Natural killer cell (primary cell): ENCODE results near the gene CNTF. TPM values are rescaled to one million over a fixed set of nuclear protein-coding genes. Genes with fewer than 3 reads are reported as not detected.

Experiments used
- ATAC-seq, 3 donors: fragments of 150-1000 bp in 2 of 3; fragments of 200-7000 bp in 1 of 3; cut with Tn5 transposase; 1 replicate in 1 of 3; 2 replicates in 2 of 3; pipeline ENCODE4 v1.10.0; 2021; ENCODE audit warnings: mild to moderate bottlenecking in 2 of 3, moderate library complexity in 2 of 3
- DNase-seq, 2 donors: peaks; one replicate each; pipeline versions ENCODE4 v3.0.0 to v3.0.0-alpha.2; 2013 to 2021; ENCODE audit warnings: mixed read lengths in 1 of 2
- H3K27ac ChIP-seq: one replicate; pipeline ENCODE4 v1.5.1; 2013; ENCODE audit warnings: mild to moderate bottlenecking, low read length
- H3K27me3 ChIP-seq: one replicate; pipeline ENCODE4 v1.6.1; 2013; ENCODE audit warnings: low read length; ENCODE audit not compliant: control insufficient read depth, insufficient read depth
- H3K36me3 ChIP-seq: one replicate; pipeline ENCODE4 v1.6.1; 2013; ENCODE audit warnings: low read length; ENCODE audit not compliant: control insufficient read depth, insufficient read depth
- H3K4me1 ChIP-seq: one replicate; pipeline ENCODE4 v1.6.1; 2013; ENCODE audit warnings: low read length; ENCODE audit not compliant: control insufficient read depth, insufficient read depth
- H3K4me3 ChIP-seq: one replicate; pipeline ENCODE4 v1.5.1; 2013; ENCODE audit warnings: low read length
- H3K9me3 ChIP-seq: one replicate; pipeline ENCODE4 v1.6.1; 2013; ENCODE audit warnings: low read length; ENCODE audit not compliant: control insufficient read depth, insufficient read depth
- H3K27ac Mint-ChIP-seq, 2 donors: one replicate each; pipeline ENCODE4 v1.8.0; 2022; ENCODE audit warnings: mild to moderate bottlenecking in 2 of 2, mixed read lengths in 2 of 2, moderate library complexity in 1 of 2
- H3K27me3 Mint-ChIP-seq, 2 donors: one replicate each; pipeline ENCODE4 v1.8.0; 2022; ENCODE audit warnings: low read depth in 2 of 2, mixed read lengths in 2 of 2
- H3K36me3 Mint-ChIP-seq: one replicate; pipeline ENCODE4 v1.8.0; 2022; ENCODE audit warnings: mixed read lengths
- H3K4me1 Mint-ChIP-seq, 2 donors: one replicate each; pipeline ENCODE4 v1.8.0; 2022; ENCODE audit warnings: mixed read lengths in 2 of 2
- H3K4me3 Mint-ChIP-seq: one replicate; pipeline ENCODE4 v1.8.0; 2022; ENCODE audit warnings: mild to moderate bottlenecking, moderate library complexity, mixed read lengths
- H3K9me3 Mint-ChIP-seq, 2 donors: one replicate each; pipeline ENCODE4 v1.8.0; 2022; ENCODE audit warnings: mixed read lengths in 2 of 2
- whole genome bisulfite sequencing: methylation state at CpG from one replicate; pipeline ENCODE4 v1.1.7; 2013; ENCODE audit warnings: missing lambda C conversion rate; ENCODE audit not compliant: insufficient coverage; 5-methylcytosine and 5-hydroxymethylcytosine counted together
- intact Hi-C: fragments of 100-400 bp; cut with micrococcal nuclease; formaldehyde crosslinking; loops from one replicate; pipeline ENCODE4 v1.14.2; 2022
- total RNA-seq, 4 donors: library from RNA; stranded (reverse); fragments of 120-200 nt in 1 of 4; gene quantifications; one replicate each; pipeline versions ENCODE4 v1.2.3 to v1.2.4, GENCODE V29; 2013 to 2022
- TF ChIP-seq, protein P1 (sequence below): fragments of 200-600 bp; IDR thresholded peaks from one replicate; pipeline ENCODE4 v1.8.0; 2022; ENCODE audit warnings: antibody characterized with exemption

The CNTF gene
- total RNA-seq, 3 donors from 2014 or later (not counting 1 experiment from before 2014, with no cell fraction given) = 3.6 to 5.5 (median 4.9) TPM

DNA sequence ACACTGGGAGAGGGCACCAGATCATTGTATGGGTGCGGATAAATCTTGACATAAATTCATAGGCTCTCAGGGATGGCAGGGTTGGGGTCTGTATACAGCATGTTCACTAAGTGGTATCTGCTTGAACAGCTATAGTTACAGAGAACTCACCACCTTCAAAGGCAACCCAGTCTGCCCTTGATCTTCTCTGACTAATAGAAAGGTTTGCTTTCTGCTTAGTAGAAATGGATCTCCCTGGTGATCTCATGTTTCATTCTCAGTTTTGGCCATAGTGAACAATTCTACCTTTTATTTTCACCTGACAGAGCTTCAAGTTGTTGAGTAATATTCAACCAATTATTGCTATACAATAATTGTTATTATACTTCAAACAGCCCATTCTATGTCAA is 32.4 kb downstream of the CNTF start:
- H3K4me3 ChIP-seq = no peak overlapping the region
- H3K4me1 ChIP-seq = no peaks in the 10 kb centered on the region
- TF ChIP-seq, protein P1, sequence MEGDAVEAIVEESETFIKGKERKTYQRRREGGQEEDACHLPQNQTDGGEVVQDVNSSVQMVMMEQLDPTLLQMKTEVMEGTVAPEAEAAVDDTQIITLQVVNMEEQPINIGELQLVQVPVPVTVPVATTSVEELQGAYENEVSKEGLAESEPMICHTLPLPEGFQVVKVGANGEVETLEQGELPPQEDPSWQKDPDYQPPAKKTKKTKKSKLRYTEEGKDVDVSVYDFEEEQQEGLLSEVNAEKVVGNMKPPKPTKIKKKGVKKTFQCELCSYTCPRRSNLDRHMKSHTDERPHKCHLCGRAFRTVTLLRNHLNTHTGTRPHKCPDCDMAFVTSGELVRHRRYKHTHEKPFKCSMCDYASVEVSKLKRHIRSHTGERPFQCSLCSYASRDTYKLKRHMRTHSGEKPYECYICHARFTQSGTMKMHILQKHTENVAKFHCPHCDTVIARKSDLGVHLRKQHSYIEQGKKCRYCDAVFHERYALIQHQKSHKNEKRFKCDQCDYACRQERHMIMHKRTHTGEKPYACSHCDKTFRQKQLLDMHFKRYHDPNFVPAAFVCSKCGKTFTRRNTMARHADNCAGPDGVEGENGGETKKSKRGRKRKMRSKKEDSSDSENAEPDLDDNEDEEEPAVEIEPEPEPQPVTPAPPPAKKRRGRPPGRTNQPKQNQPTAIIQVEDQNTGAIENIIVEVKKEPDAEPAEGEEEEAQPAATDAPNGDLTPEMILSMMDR = no peak
- no peaks in the 10 kb centered on the region for H3K36me3 ChIP-seq
- no peaks in the 10 kb centered on the region for H3K9me3 ChIP-seq
- no peak for ATAC-seq
- no peak for DNase-seq
- no peak overlapping the region for H3K27ac ChIP-seq
- Mint-ChIP-seq H3K4me1 (peaks cover 0 to 5% of the 10 kb centered on the region in 2 donors), H3K27ac (no peak overlapping the region), H3K27me3 (peaks cover 0 to 6% of the 10 kb centered on the region in 2 donors), H3K9me3 (no peaks in the 10 kb centered on the region), H3K4me3 (no peak overlapping the region), H3K36me3 (no peaks in the 10 kb centered on the region)
- WGBS = 100% methylated on average over 1 of the region's 1 CpG
- intact Hi-C loops = loop anchor here (1.0 kb wide), 3 partner anchors 20 to 503 kb away; no protein-coding TSS in a partner anchor
- no peaks in the 10 kb centered on the region for H3K27me3 ChIP-seq

GRCh38 chr11:58656348-58656747 is 33.9 kb downstream of the CNTF start:
- WGBS = 100% methylated on average over 2 of the region's 2 CpGs
- H3K27ac Mint-ChIP-seq = no peak overlapping the region

GRCh38 chr11:58658623-58659022 is 36.2 kb downstream of the CNTF start:
- Mint-ChIP-seq H3K4me1 (peaks cover 0 to 5% of the 10 kb centered on the region in 2 donors), H3K36me3 (no peaks in the 10 kb centered on the region), H3K27me3 (peaks cover 8 to 15% of the 10 kb centered on the region in 2 donors), H3K27ac (no peak overlapping the region), H3K9me3 (no peaks in the 10 kb centered on the region), H3K4me3 (no peak overlapping the region)
- DNase-seq (no peak), ATAC-seq (no peak)
- intact Hi-C loops = no loop called here
- TF ChIP-seq, protein P1 = no peak
- H3K4me3 ChIP-seq = no peak overlapping the region
- no peaks in the 10 kb centered on the region for H3K4me1 ChIP-seq
- no peak overlapping the region for H3K27ac ChIP-seq
- H3K36me3 ChIP-seq = no peaks in the 10 kb centered on the region
- no peaks in the 10 kb centered on the region for H3K9me3 ChIP-seq
- H3K27me3 ChIP-seq = no peaks in the 10 kb centered on the region
- 87% methylated on average over 3 of the region's 3 CpGs for WGBS

More at GRCh38 chr11:58656348-58656747, 33.9 kb downstream of the CNTF start:
- H3K9me3 ChIP-seq = no peaks in the 10 kb centered on the region
- Mint-ChIP-seq H3K36me3 (no peaks in the 10 kb centered on the region), H3K27me3 (peaks cover 0 to 6% of the 10 kb centered on the region in 2 donors), H3K4me1 (peaks cover 0 to 5% of the 10 kb centered on the region in 2 donors), H3K9me3 (no peaks in the 10 kb centered on the region), H3K4me3 (no peak overlapping the region)
- DNase-seq (no peak), ATAC-seq (no peak)
- H3K36me3 ChIP-seq = no peaks in the 10 kb centered on the region
- H3K27me3 ChIP-seq = no peaks in the 10 kb centered on the region
- intact Hi-C loops = no loop called here
- no peak overlapping the region for H3K4me3 ChIP-seq
- H3K4me1 ChIP-seq = no peaks in the 10 kb centered on the region
- no peak overlapping the region for H3K27ac ChIP-seq
- TF ChIP-seq, protein P1 = no peak

DNA sequence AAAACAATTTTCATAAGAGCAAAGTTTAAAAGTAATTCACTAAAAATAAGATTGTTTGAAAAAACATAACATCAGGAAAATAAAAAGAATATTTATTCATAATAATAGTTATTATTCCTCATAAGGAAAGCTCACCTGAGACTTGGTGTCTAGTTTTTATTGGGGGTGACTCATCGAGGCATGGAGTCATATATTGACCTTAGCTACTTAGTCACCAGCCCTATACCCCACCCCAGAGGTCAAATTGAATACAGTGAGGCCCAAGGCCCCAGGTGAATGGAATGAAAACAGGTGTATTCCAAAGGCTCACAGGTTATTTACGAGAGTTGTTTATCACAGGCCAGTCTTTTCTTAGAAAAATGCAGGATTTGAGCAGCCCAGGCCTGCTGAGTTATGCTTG is 36.9 kb downstream of the CNTF start:
- Histone ChIP-seq H3K27me3 (no peaks in the 10 kb centered on the region), H3K36me3 (no peaks in the 10 kb centered on the region), H3K9me3 (no peaks in the 10 kb centered on the region), H3K27ac (no peak overlapping the region), H3K4me3 (no peak overlapping the region), H3K4me1 (no peaks in the 10 kb centered on the region)
- no peak overlapping the region for H3K4me3 Mint-ChIP-seq
- no peaks in the 10 kb centered on the region for H3K4me1 Mint-ChIP-seq
- H3K36me3 Mint-ChIP-seq = no peaks in the 10 kb centered on the region
- TF ChIP-seq, protein P1 = no peak
- ATAC-seq = no peak
- H3K9me3 Mint-ChIP-seq = no peaks in the 10 kb centered on the region
- no peak for DNase-seq
- intact Hi-C loops = no loop called here
- H3K27ac Mint-ChIP-seq = no peak overlapping the region
- peaks cover 13 to 23% of the 10 kb centered on the region in 2 donors for H3K27me3 Mint-ChIP-seq
- 67% methylated on average over 1 of the region's 2 CpGs for WGBS
